Stomach (tissue), 9 donors: Measurements from ENCODE around the gene SRP68. TPM values are rescaled to one million over a fixed set of nuclear protein-coding genes. Genes with fewer than 3 reads are reported as not detected.

Source experiments
- DNase-seq, 2 donors: peaks; one replicate each; pipeline versions ENCODE4 v3.0.0 to v3.0.0-alpha.2; 2013 to 2019
- H3K27ac ChIP-seq, 5 donors: fragments of 200-600 bp in 4 of 5; sonication (generic) in 4 of 5; one replicate each; pipeline ENCODE4 v1.5.1; 2013 to 2019; ENCODE audit warnings: mild to moderate bottlenecking in 1 of 5, moderate library complexity in 1 of 5
- H3K27me3 ChIP-seq, 3 donors: fragments of 200-600 bp; sonication (generic); one replicate each; pipeline ENCODE4 v1.5.1; 2017 to 2019; ENCODE audit warnings: mixed run types in 1 of 3
- H3K36me3 ChIP-seq, 4 donors: fragments of 200-600 bp; sonication (generic); 1 replicate in 3 of 4; 2 replicates in 1 of 4; pipeline ENCODE4 v1.5.1; 2016 to 2019
- H3K4me1 ChIP-seq, 4 donors: fragments of 200-600 bp; sonication (generic); one replicate each; pipeline ENCODE4 v1.5.1; 2016 to 2019
- H3K4me3 ChIP-seq, 4 donors: fragments of 200-600 bp; sonication (generic) in 3 of 4; one replicate each; pipeline ENCODE4 v1.5.1; 2016 to 2019; ENCODE audit warnings: mild to moderate bottlenecking in 1 of 4
- H3K9me3 ChIP-seq, 4 donors: fragments of 200-600 bp; sonication (generic); one replicate each; pipeline ENCODE4 v1.5.1; 2016 to 2019
- EP300 ChIP-seq: sonication (generic); formaldehyde crosslinking; IDR thresholded peaks from one replicate; pipeline ENCODE4 v1.6.1; 2017; ENCODE audit warnings: antibody characterized with exemption
- POLR2A ChIP-seq, 4 donors: fragments of 450-650 bp; IDR thresholded peaks; one replicate each; pipeline ENCODE4 v1.6.1; 2016; ENCODE audit warnings: antibody characterized with exemption in 4 of 4, control low read depth in 2 of 4, mild to moderate bottlenecking in 1 of 4, moderate library complexity in 1 of 4
- POLR2AphosphoS5 ChIP-seq, 3 donors: sonication (generic); formaldehyde crosslinking; IDR thresholded peaks; one replicate each; pipeline ENCODE4 v1.6.1; 2016; ENCODE audit warnings: antibody characterized with exemption in 3 of 3
- WGBS, 5 donors: extraction: QIAGEN DNeasy Blood & Tissue Kit in 3 of 5; methylation state at CpG; one replicate each; pipeline versions ENCODE4 v1.1.5 to v1.1.7; 2013 to 2018; 5-methylcytosine and 5-hydroxymethylcytosine counted together
- intact Hi-C: fragments of 100-400 bp; cut with DNase I; formaldehyde crosslinking; loops from one replicate; pipeline ENCODE4 v1.15.1; 2023; ENCODE audit warnings: low total_unique reads
- polyA plus RNA-seq, 3 donors: library from polyadenylated mRNA; stranded (reverse); fragments of 200-250 nt; gene quantifications; one replicate each; pipeline ENCODE4 v1.2.3, GENCODE V29; 2013
- total RNA-seq, 5 donors: library from RNA; depleted of rRNA; stranded (reverse); fragments of >200 nt; gene quantifications; one replicate each; pipeline versions ENCODE4 v1.1.0 to v1.2.3, GENCODE V29; 2014 to 2016
- TF ChIP-seq, protein P1 (sequence below), 7 experiments: fragments of 450-650 bp in 4 of 7; fragments of 200-600 bp in 3 of 7; sonication (generic) in 3 of 7; IDR thresholded peaks; one replicate each; pipeline ENCODE4 v1.5.1; 2016 to 2019; ENCODE audit warnings: antibody characterized with exemption in 7 of 7, control low read depth in 2 of 7, mild to moderate bottlenecking in 1 of 7
- donor health status: healthy with polysubstance abuse.
- donor health status: Bipolar disorder and iron deficiency.
- donor health status: healthy.

The SRP68 gene
- total and polyA plus RNA-seq, 8 donors = 24.6 to 49.8 (median 42.9) TPM

DNA sequence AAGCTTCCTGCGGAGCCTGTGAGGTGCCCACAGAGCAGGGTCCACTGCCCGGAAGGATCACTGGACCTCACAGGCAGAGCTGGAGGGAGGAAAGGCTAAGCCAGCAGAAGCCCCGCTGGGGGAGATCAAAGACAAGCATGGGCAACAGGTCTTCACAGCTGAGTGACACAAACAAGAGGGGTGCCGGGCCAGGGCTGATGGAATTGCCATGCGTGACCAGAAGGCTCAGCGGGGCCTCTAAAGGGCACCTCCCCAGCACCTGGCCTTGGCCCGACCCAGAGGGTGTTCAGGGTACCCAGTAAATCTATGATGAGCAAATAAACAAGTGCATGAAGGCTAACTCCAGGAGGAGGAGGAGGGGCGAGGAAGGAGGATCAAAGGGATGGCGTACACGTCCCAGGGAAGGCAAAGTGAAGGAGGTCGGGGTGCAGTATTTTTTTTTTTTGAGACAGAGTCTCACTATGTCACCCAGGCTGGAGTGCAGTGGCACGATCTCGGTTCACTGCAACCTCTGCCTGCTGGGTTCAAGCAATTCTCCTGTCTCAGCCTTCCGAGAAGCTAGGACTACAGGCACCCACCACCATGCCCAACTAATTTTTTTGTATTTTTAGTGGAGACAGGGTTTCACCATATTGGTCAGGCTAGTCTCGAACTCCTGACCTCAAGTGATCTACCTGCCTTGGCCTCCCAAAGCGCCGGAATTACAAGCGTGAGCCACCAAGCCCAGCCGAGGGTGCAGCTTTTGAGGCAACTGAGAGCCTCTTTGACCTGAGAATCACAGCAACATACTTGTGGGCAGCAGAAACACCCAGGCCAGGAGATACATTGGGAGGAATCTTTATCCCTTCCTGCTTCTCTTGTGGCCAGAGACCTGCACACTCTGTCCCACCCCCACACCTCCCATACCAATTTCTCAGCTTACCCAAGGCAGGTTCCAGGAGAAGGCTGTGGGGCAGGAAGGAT is 47.4 kb upstream of the SRP68 start:
- no peaks in the 10 kb centered on the region for H3K36me3 ChIP-seq
- H3K27ac ChIP-seq = no peak overlapping the region
- TF ChIP-seq EP300 (no peak), POLR2A (IDR thresholded peaks at IDR 0.05) (no peak), POLR2AphosphoS5 (IDR thresholded peaks at IDR 0.05) (no peak)
- TF ChIP-seq, protein P1, sequence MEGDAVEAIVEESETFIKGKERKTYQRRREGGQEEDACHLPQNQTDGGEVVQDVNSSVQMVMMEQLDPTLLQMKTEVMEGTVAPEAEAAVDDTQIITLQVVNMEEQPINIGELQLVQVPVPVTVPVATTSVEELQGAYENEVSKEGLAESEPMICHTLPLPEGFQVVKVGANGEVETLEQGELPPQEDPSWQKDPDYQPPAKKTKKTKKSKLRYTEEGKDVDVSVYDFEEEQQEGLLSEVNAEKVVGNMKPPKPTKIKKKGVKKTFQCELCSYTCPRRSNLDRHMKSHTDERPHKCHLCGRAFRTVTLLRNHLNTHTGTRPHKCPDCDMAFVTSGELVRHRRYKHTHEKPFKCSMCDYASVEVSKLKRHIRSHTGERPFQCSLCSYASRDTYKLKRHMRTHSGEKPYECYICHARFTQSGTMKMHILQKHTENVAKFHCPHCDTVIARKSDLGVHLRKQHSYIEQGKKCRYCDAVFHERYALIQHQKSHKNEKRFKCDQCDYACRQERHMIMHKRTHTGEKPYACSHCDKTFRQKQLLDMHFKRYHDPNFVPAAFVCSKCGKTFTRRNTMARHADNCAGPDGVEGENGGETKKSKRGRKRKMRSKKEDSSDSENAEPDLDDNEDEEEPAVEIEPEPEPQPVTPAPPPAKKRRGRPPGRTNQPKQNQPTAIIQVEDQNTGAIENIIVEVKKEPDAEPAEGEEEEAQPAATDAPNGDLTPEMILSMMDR (IDR thresholded peaks at IDR 0.05) = no peak
- H3K4me1 ChIP-seq = peaks cover 10 to 12% (median 10%) of the 10 kb centered on the region in 4 donors
- H3K4me3 ChIP-seq = no peak overlapping the region
- WGBS, 5 donors = 83 to 88% (median 85%) methylated on average over 19 of the region's 19 CpGs
- no peak for DNase-seq
- no peaks in the 10 kb centered on the region for H3K9me3 ChIP-seq
- H3K27me3 ChIP-seq = no peaks in the 10 kb centered on the region
- intact Hi-C loops = loop anchor here (5.0 to 10.0 kb wide), 2 partner anchors 65 to 158 kb away; no protein-coding TSS in a partner anchor

DNA sequence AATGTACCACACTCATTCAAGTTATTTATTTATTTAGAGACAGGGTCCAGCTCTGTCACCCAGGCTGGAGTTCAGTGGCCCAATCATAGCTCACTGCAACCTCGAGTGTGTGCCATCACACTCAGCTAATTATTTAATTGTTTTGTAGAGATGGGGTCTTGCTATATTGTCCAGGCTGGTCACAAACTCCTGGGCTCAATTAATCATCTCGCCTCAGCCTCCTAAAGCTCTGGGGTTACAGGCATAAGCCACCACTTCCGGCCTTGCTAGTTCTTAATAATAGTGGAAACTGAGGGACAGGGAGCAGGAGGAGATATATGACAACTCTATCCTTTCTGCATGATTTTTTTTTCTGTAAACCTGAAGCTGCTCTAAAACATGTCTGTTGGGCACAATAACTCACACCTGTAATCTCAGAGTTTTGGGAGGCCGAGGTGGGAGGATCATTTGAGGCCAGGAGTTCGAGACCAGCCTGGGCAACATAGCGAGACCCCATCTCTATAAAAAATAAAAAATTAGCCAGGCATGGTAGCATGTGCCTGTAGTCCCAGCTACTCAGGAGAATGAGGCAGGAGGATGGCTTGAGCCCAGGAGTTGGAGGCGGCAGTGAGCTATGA is 42.9 kb upstream of the SRP68 start:
- H3K9me3 ChIP-seq = no peaks in the 10 kb centered on the region
- DNase-seq = no peak
- H3K4me1 ChIP-seq = no peaks in the 10 kb centered on the region
- intact Hi-C loops = no loop called here
- no peak overlapping the region for H3K4me3 ChIP-seq
- no peak overlapping the region for H3K27ac ChIP-seq
- TF ChIP-seq POLR2AphosphoS5 (IDR thresholded peaks at IDR 0.05) (no peak), POLR2A (IDR thresholded peaks at IDR 0.05) (no peak), EP300 (no peak)
- TF ChIP-seq, protein P1 (IDR thresholded peaks at IDR 0.05) = no peak
- no peaks in the 10 kb centered on the region for H3K27me3 ChIP-seq
- 82 to 89% (median 85%) methylated on average over 7 of the region's 7 CpGs for WGBS, 5 donors
- no peaks in the 10 kb centered on the region for H3K36me3 ChIP-seq

DNA sequence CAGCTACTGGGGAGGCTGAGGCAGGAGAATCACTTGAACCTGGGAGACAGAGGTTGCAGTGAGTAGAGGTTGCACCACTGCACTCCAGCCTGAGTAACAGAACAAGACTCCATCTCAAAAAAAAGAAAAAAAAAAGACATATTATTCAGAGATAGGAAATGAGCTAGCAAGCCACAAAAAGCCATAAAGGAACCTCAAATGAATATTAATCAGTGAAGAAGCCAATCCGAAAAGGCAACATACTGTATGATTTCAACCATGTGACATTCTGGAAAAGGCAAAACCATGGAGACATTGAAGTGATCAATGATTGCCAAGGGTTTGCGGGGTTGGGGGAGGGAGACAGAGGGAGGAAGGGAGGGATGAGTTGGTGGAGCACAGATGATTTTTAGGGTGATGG is 39.6 kb upstream of the SRP68 start:
- Histone ChIP-seq H3K9me3 (no peaks in the 10 kb centered on the region), H3K4me3 (no peak overlapping the region), H3K36me3 (no peaks in the 10 kb centered on the region), H3K27ac (no peak overlapping the region), H3K4me1 (no peaks in the 10 kb centered on the region), H3K27me3 (no peaks in the 10 kb centered on the region)
- TF ChIP-seq EP300 = no peak
- TF ChIP-seq, protein P1 (IDR thresholded peaks at IDR 0.05) = no peak
- TF ChIP-seq POLR2A (IDR thresholded peaks at IDR 0.05) = no peak
- no peak for TF ChIP-seq POLR2AphosphoS5 (IDR thresholded peaks at IDR 0.05)
- 84 to 90% (median 88%) methylated on average over 2 of the region's 2 CpGs for WGBS, 5 donors
- intact Hi-C loops = no loop called here
- DNase-seq = no peak

DNA sequence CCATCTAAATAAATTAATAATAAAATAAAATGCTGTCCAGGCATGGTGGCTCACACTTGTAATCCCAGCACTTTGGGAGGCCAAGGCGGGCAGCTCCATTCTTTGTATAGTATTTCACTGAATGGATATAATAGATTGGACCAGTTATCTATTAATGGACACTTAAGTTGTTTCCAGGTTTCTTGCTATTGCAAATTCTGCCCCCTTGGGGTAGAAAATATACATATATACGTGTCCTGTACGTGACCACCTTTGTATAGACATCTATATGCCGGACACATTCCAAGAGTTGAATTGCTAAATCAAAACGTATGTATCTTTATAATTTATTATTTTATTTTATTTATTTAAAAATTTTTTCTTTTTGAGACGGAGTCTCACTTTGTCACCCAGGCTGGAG is 35.2 kb upstream of the SRP68 start:
- H3K4me3 ChIP-seq = no peak overlapping the region
- TF ChIP-seq, protein P1 (IDR thresholded peaks at IDR 0.05) = peak in 1 of 7 experiments; percentile 6
- no peak for TF ChIP-seq POLR2AphosphoS5 (IDR thresholded peaks at IDR 0.05)
- H3K27me3 ChIP-seq = no peaks in the 10 kb centered on the region
- peaks cover 11 to 34% (median 26%) of the 10 kb centered on the region in 4 donors for H3K4me1 ChIP-seq
- no peak for DNase-seq
- H3K27ac ChIP-seq = no peak overlapping the region
- 82 to 88% (median 82%) methylated on average over 6 of the region's 6 CpGs for WGBS, 5 donors
- intact Hi-C loops = no loop called here
- H3K9me3 ChIP-seq = no peaks in the 10 kb centered on the region
- no peaks in the 10 kb centered on the region for H3K36me3 ChIP-seq
